ENCODE measurements around the gene COPB1. TPM values are rescaled to one million over a fixed set of nuclear protein-coding genes. Genes with fewer than 3 reads are reported as not detected.

COPB1 gene
- total and polyA plus RNA-seq, 4 donors, result 47.6 to 156 (median 88.3) TPM

- Histone ChIP-seq H3K4me3 (no peak overlapping the region), H3K9ac (ENCODE audit: insufficient read depth in 1 of 2, low read length in 2 of 2) (no peak overlapping the region), H3K36me3 (ENCODE audit: control insufficient read depth in 4 of 4, insufficient read depth in 4 of 4, low read length in 4 of 4) (peaks cover 0 to 5% (median 0%) of the 10 kb centered on the region in 4 donors), H3K27ac (ENCODE audit: low read depth in 1 of 2, low read length in 1 of 2) (no peak overlapping the region), H3K27me3 (ENCODE audit: control insufficient read depth in 3 of 3, insufficient read depth in 3 of 3, low read length in 2 of 3) (no peaks in the 10 kb centered on the region), H3K4me1 (ENCODE audit: control insufficient read depth in 5 of 5, insufficient read depth in 5 of 5, low read length in 5 of 5) (peaks cover 0 to 13% (median 0%) of the 10 kb centered on the region in 5 donors), H3K9me3 (ENCODE audit: control insufficient read depth in 4 of 4, insufficient read depth in 3 of 4, low read length in 3 of 4) (no peaks in the 10 kb centered on the region)
- WGBS, 2 donors, result 47 to 69% methylated on average over 1 of the region's 1 CpG
- TF ChIP-seq CTCF (IDR thresholded peaks at IDR 0.05; ENCODE audit: control extremely low read depth, extremely low read depth), result no peak
- DNase-seq (no peak), ATAC-seq (ENCODE audit: insufficient read depth, low FRiP score) (no peak)
These were observed 50.3 kb downstream of the COPB1 start for GRCh38 chr11:14449302-14449714.

- H3K36me3 ChIP-seq (ENCODE audit: control insufficient read depth in 4 of 4, insufficient read depth in 4 of 4, low read length in 4 of 4), result peaks cover 0 to 5% (median 0%) of the 10 kb centered on the region in 4 donors
- H3K4me3 ChIP-seq, result no peak overlapping the region
- 77% methylated on average over 1 of the region's 1 CpG for WGBS, 2 donors
- no peaks in the 10 kb centered on the region for H3K27me3 ChIP-seq (ENCODE audit: control insufficient read depth in 3 of 3, insufficient read depth in 3 of 3, low read length in 2 of 3)
- no peaks in the 10 kb centered on the region for H3K9me3 ChIP-seq (ENCODE audit: control insufficient read depth in 4 of 4, insufficient read depth in 3 of 4, low read length in 3 of 4)
- H3K4me1 ChIP-seq (ENCODE audit: control insufficient read depth in 5 of 5, insufficient read depth in 5 of 5, low read length in 5 of 5), result peaks cover 0 to 13% (median 0%) of the 10 kb centered on the region in 5 donors
- DNase-seq (peak; percentile 14 to 73 (median 27)), ATAC-seq (ENCODE audit: insufficient read depth, low FRiP score) (no peak)
- H3K9ac ChIP-seq (ENCODE audit: insufficient read depth in 1 of 2, low read length in 2 of 2), result no peak overlapping the region
- TF ChIP-seq CTCF (IDR thresholded peaks at IDR 0.05; ENCODE audit: control extremely low read depth, extremely low read depth), result no peak
- H3K27ac ChIP-seq (ENCODE audit: low read depth in 1 of 2, low read length in 1 of 2), result no peak overlapping the region
These were observed 51.4 kb downstream of the COPB1 start for GRCh38 chr11:14448240-14448639.

- Histone ChIP-seq H3K4me1 (ENCODE audit: control insufficient read depth in 5 of 5, insufficient read depth in 5 of 5, low read length in 5 of 5) (peaks cover 0 to 13% (median 0%) of the 10 kb centered on the region in 5 donors), H3K27me3 (ENCODE audit: control insufficient read depth in 3 of 3, insufficient read depth in 3 of 3, low read length in 2 of 3) (no peaks in the 10 kb centered on the region), H3K9ac (ENCODE audit: insufficient read depth in 1 of 2, low read length in 2 of 2) (no peak overlapping the region), H3K4me3 (no peak overlapping the region), H3K9me3 (ENCODE audit: control insufficient read depth in 4 of 4, insufficient read depth in 3 of 4, low read length in 3 of 4) (no peaks in the 10 kb centered on the region), H3K36me3 (ENCODE audit: control insufficient read depth in 4 of 4, insufficient read depth in 4 of 4, low read length in 4 of 4) (no peaks in the 10 kb centered on the region), H3K27ac (ENCODE audit: low read depth in 1 of 2, low read length in 1 of 2) (no peak overlapping the region)
- TF ChIP-seq CTCF (IDR thresholded peaks at IDR 0.05; ENCODE audit: control extremely low read depth, extremely low read depth), result no peak
- ATAC-seq (ENCODE audit: insufficient read depth, low FRiP score) (no peak), DNase-seq (no peak)
These were observed 52.9 kb downstream of the COPB1 start for GRCh38 chr11:14446701-14447169.
